DND-41 (cell line): ENCODE results near the gene GSAP.

Source experiments
- ATAC-seq: fragments of 200-7000 bp; cut with Tn5 transposase; 3 replicates; pipeline ENCODE4 v1.9.1; 2021; ENCODE audit warnings: low read depth; ENCODE audit not compliant: insufficient read depth
- DNase-seq: peaks from one replicate; pipeline ENCODE4 v3.0.0-alpha.2; 2020
- H2AFZ ChIP-seq: 2 replicates; pipeline ENCODE4 v1.6.0; 2012; ENCODE audit warnings: low read depth, low read length
- H3K27ac ChIP-seq: 2 replicates; pipeline ENCODE4 v1.5.1; 2012; ENCODE audit warnings: low read length, inconsistent platforms
- H3K27me3 ChIP-seq: fragments of 200-600 bp; sonication (generic); 2 replicates; pipeline ENCODE4 v1.6.0; 2012; ENCODE audit warnings: low read length, mild to moderate bottlenecking, inconsistent platforms; ENCODE audit not compliant: insufficient read depth, poor library complexity
- H3K36me3 ChIP-seq: 2 replicates; pipeline ENCODE4 v1.5.1; 2012; ENCODE audit warnings: low read length, inconsistent platforms; ENCODE audit not compliant: insufficient read depth
- H3K4me1 ChIP-seq: 2 replicates; pipeline ENCODE4 v1.5.1; 2012; ENCODE audit warnings: mild to moderate bottlenecking, low read length; ENCODE audit not compliant: insufficient read depth
- H3K4me2 ChIP-seq: 2 replicates; pipeline ENCODE4 v1.6.0; 2012; ENCODE audit warnings: mild to moderate bottlenecking, moderate library complexity, low read length, inconsistent platforms; ENCODE audit not compliant: insufficient read depth
- H3K4me3 ChIP-seq, 2 experiments: fragments of 200-600 bp in 1 of 2; shearing (Covaris generic) in 1 of 2; 2 replicates each; pipeline ENCODE4 v1.5.1; 2012 to 2016; ENCODE audit warnings: inconsistent platforms in 2 of 2, low read length in 2 of 2, mild to moderate bottlenecking in 2 of 2, low read depth in 1 of 2, moderate library complexity in 1 of 2
- H3K79me2 ChIP-seq: 2 replicates; pipeline ENCODE4 v1.6.0; 2012; ENCODE audit warnings: low read length, inconsistent platforms; ENCODE audit not compliant: insufficient read depth
- H3K9ac ChIP-seq: 2 replicates; pipeline ENCODE4 v1.6.0; 2012; ENCODE audit warnings: low read depth, mild to moderate bottlenecking, inconsistent platforms, low read length, moderate library complexity
- H3K9me3 ChIP-seq: 2 replicates; pipeline ENCODE4 v1.5.1; 2012; ENCODE audit warnings: low read length, moderate library complexity, mild to moderate bottlenecking, inconsistent platforms; ENCODE audit not compliant: insufficient read depth, severe bottlenecking
- H4K20me1 ChIP-seq: 2 replicates; pipeline ENCODE4 v1.6.0; 2012; ENCODE audit warnings: low read length; ENCODE audit not compliant: insufficient read depth
- EZH2 ChIP-seq: IDR thresholded peaks from 3 replicates; pipeline ENCODE4 v1.6.1; 2012; ENCODE audit warnings: borderline replicate concordance, low read depth, mild to moderate bottlenecking, moderate library complexity, low read length, inconsistent platforms; ENCODE audit not compliant: severe bottlenecking
- TF ChIP-seq, protein P1 (sequence below): IDR thresholded peaks from 2 replicates; pipeline ENCODE4 v1.5.1; 2012; ENCODE audit warnings: borderline replicate concordance, low read length, moderate library complexity, mild to moderate bottlenecking; ENCODE audit not compliant: poor library complexity, severe bottlenecking; ENCODE audit errors: extremely low read depth

GSAP gene

DNA sequence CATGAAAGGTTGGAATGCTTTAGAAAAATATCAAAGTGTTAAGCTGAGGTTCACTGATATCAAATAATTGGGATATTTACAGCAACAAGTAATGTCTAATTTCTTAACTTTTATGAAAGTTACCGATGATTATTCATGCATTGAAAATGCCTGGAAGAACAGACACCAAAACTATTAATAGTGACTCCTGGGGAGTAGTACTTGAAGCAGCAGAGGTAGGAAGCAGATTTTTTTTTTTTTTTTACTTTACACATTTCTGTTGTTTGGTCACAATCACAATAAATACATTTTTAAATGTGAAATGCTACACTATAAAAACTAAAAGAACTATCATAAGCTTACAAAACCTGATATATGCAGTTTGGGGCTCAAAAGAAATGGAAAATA lies 146.1 kb downstream of the GSAP start:
- no peaks in the 10 kb centered on the region for H3K4me1 ChIP-seq
- no peak overlapping the region for H3K27ac ChIP-seq
- no peaks in the 10 kb centered on the region for H3K27me3 ChIP-seq
- TF ChIP-seq, protein P1, sequence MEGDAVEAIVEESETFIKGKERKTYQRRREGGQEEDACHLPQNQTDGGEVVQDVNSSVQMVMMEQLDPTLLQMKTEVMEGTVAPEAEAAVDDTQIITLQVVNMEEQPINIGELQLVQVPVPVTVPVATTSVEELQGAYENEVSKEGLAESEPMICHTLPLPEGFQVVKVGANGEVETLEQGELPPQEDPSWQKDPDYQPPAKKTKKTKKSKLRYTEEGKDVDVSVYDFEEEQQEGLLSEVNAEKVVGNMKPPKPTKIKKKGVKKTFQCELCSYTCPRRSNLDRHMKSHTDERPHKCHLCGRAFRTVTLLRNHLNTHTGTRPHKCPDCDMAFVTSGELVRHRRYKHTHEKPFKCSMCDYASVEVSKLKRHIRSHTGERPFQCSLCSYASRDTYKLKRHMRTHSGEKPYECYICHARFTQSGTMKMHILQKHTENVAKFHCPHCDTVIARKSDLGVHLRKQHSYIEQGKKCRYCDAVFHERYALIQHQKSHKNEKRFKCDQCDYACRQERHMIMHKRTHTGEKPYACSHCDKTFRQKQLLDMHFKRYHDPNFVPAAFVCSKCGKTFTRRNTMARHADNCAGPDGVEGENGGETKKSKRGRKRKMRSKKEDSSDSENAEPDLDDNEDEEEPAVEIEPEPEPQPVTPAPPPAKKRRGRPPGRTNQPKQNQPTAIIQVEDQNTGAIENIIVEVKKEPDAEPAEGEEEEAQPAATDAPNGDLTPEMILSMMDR = no peak
- TF ChIP-seq EZH2 = no peak
- H2AFZ ChIP-seq = no peak overlapping the region
- no peaks in the 10 kb centered on the region for H3K79me2 ChIP-seq
- H3K9me3 ChIP-seq = no peaks in the 10 kb centered on the region
- H3K4me2 ChIP-seq = no peak overlapping the region
- H4K20me1 ChIP-seq = no peaks in the 10 kb centered on the region
- H3K4me3 ChIP-seq = no peak overlapping the region
- DNase-seq (no peak), ATAC-seq (no peak)
- H3K9ac ChIP-seq = no peak overlapping the region
- H3K36me3 ChIP-seq = peaks cover 8% of the 10 kb centered on the region; the same call in 1 of the 2 replicates

DNA sequence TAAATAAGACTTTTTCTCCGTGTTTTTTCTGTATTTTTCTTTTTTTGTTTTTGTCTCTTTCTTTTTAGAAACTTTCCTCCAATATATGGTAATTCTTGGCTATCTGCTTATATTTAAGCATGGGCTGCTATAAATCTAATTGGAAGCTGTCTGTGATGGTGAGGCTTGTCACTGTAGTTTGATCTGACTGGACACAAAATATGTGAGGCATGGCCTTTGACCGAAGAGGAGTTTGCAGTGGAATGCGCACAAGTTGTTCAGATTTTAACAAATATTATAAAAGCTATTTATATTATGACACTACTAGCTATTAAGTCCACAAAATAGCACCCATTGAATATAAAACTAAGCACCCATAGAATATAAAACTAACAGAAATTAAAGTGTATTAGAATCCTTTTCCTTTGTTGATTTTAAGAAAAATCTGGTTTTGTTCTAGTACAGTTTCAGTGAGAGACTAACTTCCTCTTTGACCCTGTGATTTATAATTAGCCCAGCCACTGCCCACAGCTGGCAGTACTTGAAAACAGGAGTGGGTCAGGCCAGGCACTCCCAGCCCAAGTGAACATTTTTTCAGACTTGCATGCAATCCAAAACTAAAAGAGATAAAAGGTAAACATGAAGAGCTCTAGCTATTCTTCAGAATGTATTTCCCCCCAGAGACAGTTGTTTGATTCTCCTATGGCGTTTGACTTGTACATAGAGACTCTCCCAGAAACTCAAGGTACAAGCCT lies 146.6 kb downstream of the GSAP start:
- no peak overlapping the region for H2AFZ ChIP-seq

DNA sequence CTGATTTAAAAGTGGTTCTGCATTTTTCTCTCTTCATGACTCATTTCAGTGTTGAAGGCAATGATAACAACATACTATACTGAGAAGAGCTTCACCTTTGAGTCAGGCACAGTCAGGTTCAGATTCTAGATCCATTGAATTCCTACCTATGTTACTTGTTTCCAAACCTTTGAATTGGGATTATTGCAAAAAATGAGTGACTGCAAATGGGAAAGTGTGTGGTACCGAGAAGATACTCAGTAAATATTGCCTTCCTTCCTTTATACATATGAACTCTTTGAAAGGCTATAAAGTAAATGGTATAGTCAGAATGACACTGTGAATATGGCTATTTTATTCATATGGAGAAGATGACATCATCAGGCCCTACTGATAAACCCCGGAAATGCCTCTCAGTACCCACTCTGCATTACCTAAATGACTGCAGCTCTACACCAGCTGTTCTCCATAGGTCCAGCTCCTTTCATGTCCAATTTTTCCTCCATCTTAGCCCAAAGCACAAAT lies 149.8 kb downstream of the GSAP start:
- Histone ChIP-seq H3K9ac (no peak overlapping the region), H2AFZ (no peak overlapping the region), H3K36me3 (0 out of 2 replicates have a peak, but pooled peaks cover 9% of the 10 kb centered on the region), H3K4me2 (no peak overlapping the region), H3K27ac (no peak overlapping the region), H3K4me3 (no peak overlapping the region), H3K27me3 (no peaks in the 10 kb centered on the region), H3K4me1 (no peaks in the 10 kb centered on the region), H3K79me2 (no peaks in the 10 kb centered on the region), H3K9me3 (no peaks in the 10 kb centered on the region), H4K20me1 (no peaks in the 10 kb centered on the region)
- DNase-seq = no peak
- no peak for TF ChIP-seq EZH2
- ATAC-seq = no peak

More for the DNA sequence above, 146.6 kb downstream of the GSAP start:
- Histone ChIP-seq H3K4me2 (no peak overlapping the region), H4K20me1 (no peaks in the 10 kb centered on the region), H3K79me2 (no peaks in the 10 kb centered on the region), H3K9ac (no peak overlapping the region), H3K27me3 (no peaks in the 10 kb centered on the region), H3K27ac (no peak overlapping the region), H3K4me3 (no peak overlapping the region), H3K36me3 (peaks cover 8% of the 10 kb centered on the region; the same call in 1 of the 2 replicates), H3K9me3 (no peaks in the 10 kb centered on the region), H3K4me1 (no peaks in the 10 kb centered on the region)
- ATAC-seq = no peak
- DNase-seq = no peak
- TF ChIP-seq, protein P1 = no peak

DNA sequence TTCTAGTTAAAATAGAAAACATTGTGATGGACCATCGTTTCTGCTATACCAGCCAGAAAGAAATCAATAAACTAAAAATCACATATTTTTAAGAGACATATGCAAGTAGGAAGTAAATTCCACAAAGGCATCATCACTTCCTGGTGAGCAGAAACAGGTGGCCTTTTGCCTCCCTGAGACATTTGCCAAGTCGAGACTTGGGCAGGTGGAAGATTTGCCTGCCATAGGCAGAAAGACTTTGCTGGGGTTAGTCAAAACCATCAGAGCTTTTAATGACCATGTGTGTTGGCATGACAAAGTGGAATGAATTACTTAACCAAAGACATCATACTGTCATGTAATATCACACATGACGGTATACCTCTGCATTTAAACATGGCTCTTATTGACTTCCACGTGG lies 150.5 kb downstream of the GSAP start:
- no peak for DNase-seq
- Histone ChIP-seq H3K4me3 (no peak overlapping the region), H3K27ac (no peak overlapping the region), H3K36me3 (0 out of 2 replicates have a peak, but pooled peaks cover 8% of the 10 kb centered on the region), H3K4me2 (no peak overlapping the region), H3K9me3 (no peaks in the 10 kb centered on the region), H3K79me2 (no peaks in the 10 kb centered on the region), H3K4me1 (no peaks in the 10 kb centered on the region), H4K20me1 (no peaks in the 10 kb centered on the region), H2AFZ (no peak overlapping the region), H3K27me3 (no peaks in the 10 kb centered on the region), H3K9ac (no peak overlapping the region)
- no peak for ATAC-seq
- no peak for TF ChIP-seq EZH2
- TF ChIP-seq, protein P1 = no peak
